ENCODE data around the gene XRCC3. TPM values are rescaled to one million over a fixed set of nuclear protein-coding genes. Genes with fewer than 3 reads are reported as not detected.
A peak's percentile ranks its signal among the peaks of the same experiment; 100 is the strongest.

XRCC3 gene
- total and polyA plus RNA-seq, 8 donors = 9.2 to 26.0 (median 17.8) TPM

DNA sequence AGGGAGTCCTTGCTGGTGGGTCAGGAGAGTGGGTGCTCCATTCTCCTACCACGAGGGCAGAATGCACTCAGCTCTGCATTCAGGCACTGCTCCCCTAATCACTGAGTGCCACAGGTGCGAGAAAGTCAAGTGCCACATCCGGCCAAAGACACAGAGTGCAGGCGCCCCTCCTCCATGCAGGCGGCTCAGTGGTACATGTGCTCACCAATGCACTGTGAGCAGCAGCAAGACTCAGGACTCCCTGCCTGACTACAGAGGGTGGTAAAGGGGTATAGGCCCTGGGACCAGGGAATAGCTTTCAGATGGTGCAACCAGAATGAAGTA lies 33.2 kb upstream of the XRCC3 start:
- Histone ChIP-seq H3K4me3 (no peak overlapping the region), H3K27ac (no peak overlapping the region), H3K9me3 (no peaks in the 10 kb centered on the region), H3K27me3 (no peaks in the 10 kb centered on the region), H3K4me1 (no peaks in the 10 kb centered on the region), H3K36me3 (peaks cover 0 to 76% of the 10 kb centered on the region in 2 donors)
- ATAC-seq (no peak), DNase-seq (no peak)
- intact Hi-C loops (cut with DNase I) = no loop called here
- TF ChIP-seq, protein P1, sequence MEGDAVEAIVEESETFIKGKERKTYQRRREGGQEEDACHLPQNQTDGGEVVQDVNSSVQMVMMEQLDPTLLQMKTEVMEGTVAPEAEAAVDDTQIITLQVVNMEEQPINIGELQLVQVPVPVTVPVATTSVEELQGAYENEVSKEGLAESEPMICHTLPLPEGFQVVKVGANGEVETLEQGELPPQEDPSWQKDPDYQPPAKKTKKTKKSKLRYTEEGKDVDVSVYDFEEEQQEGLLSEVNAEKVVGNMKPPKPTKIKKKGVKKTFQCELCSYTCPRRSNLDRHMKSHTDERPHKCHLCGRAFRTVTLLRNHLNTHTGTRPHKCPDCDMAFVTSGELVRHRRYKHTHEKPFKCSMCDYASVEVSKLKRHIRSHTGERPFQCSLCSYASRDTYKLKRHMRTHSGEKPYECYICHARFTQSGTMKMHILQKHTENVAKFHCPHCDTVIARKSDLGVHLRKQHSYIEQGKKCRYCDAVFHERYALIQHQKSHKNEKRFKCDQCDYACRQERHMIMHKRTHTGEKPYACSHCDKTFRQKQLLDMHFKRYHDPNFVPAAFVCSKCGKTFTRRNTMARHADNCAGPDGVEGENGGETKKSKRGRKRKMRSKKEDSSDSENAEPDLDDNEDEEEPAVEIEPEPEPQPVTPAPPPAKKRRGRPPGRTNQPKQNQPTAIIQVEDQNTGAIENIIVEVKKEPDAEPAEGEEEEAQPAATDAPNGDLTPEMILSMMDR (IDR thresholded peaks at IDR 0.05) = no peak

DNA sequence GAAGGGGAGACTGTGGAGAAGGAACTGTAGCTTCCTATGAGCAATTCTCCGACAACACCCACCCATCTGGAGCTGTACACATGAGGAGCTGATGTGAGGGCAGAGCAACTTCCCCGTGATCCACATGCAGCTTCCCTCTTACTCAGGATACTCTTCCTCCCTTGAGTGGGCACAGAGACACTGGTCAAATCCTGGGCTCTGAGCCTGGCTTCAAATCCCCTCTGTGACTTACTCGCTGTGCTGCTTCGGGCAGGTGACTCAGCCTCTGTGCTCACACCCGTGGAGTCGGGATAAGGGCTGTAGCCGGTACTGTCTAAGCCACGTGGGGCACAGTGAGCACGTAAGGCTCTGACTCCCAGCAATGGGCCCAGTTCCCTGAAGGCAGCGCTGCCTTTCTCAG lies 31.4 kb upstream of the XRCC3 start:
- H3K27me3 ChIP-seq = no peaks in the 10 kb centered on the region
- no peak overlapping the region for H3K27ac ChIP-seq
- H3K36me3 ChIP-seq = peaks cover 0 to 75% of the 10 kb centered on the region in 2 donors
- H3K4me3 ChIP-seq = no peak overlapping the region
- no peak for ATAC-seq
- DNase-seq = no peak
- no peaks in the 10 kb centered on the region for H3K9me3 ChIP-seq
- TF ChIP-seq, protein P1 (IDR thresholded peaks at IDR 0.05) = no peak
- intact Hi-C loops (cut with DNase I) = no loop called here
- no peaks in the 10 kb centered on the region for H3K4me1 ChIP-seq

DNA sequence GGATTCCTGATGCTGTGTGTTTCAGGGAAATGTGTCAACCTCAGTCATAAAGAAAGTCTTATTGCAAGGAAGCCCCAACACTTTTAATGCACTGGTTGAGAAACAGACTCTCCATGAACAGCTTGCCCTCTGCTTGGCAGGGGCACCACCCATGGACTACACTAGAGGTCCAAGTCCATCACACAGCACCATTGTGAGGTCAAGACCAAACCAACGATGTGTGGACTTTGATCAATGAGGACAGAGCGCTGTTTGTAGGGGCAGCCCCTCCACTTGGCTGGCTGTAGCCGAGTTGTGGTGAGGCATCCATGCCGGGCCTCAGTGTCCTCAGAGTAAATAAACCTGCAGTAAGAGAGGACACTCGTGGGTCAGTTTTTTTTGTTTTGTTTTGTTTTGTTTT lies 30.2 kb upstream of the XRCC3 start:
- no peaks in the 10 kb centered on the region for H3K9me3 ChIP-seq
- no peaks in the 10 kb centered on the region for H3K27me3 ChIP-seq
- no peak for DNase-seq
- H3K27ac ChIP-seq = no peak overlapping the region
- no peak overlapping the region for H3K4me3 ChIP-seq
- peaks cover 0 to 83% of the 10 kb centered on the region in 2 donors for H3K36me3 ChIP-seq
- H3K4me1 ChIP-seq = no peaks in the 10 kb centered on the region
- intact Hi-C loops (cut with DNase I) = no loop called here
- ATAC-seq = no peak
- TF ChIP-seq, protein P1 (IDR thresholded peaks at IDR 0.05) = no peak

- TF ChIP-seq, protein P1 (IDR thresholded peaks at IDR 0.05) = no peak
- Histone ChIP-seq H3K4me1 (no peaks in the 10 kb centered on the region), H3K27me3 (no peaks in the 10 kb centered on the region), H3K9me3 (no peaks in the 10 kb centered on the region), H3K27ac (no peak overlapping the region), H3K4me3 (no peak overlapping the region), H3K36me3 (peaks cover 0 to 87% of the 10 kb centered on the region in 2 donors)
- intact Hi-C loops (cut with DNase I) = no loop called here
- ATAC-seq = no peak
- DNase-seq = no peak
These were observed 29.6 kb upstream of the XRCC3 start for GRCh38 chr14:103744621-103745395.

GRCh38 chr14:103743691-103744090 lies 28.4 kb upstream of the XRCC3 start:
- Histone ChIP-seq H3K36me3 (peaks cover 0 to 88% of the 10 kb centered on the region in 2 donors), H3K4me1 (no peaks in the 10 kb centered on the region), H3K27ac (no peak overlapping the region), H3K4me3 (no peak overlapping the region), H3K9me3 (no peaks in the 10 kb centered on the region), H3K27me3 (no peaks in the 10 kb centered on the region)
- intact Hi-C loops (cut with DNase I) = no loop called here
- DNase-seq (peak in 1 of 4 donors; percentile 50), ATAC-seq (no peak)
- TF ChIP-seq, protein P1 (IDR thresholded peaks at IDR 0.05) = no peak

Measured in left lung (tissue), 10 donors.